HEK293T (cell line): Measurements from ENCODE around the gene ARHGEF26.

Source experiments
- ARNT ChIP-seq: fragments of 450-650 bp; IDR thresholded peaks from 2 replicates; pipeline ENCODE4 v1.6.1; 2017; ENCODE audit warnings: mild to moderate bottlenecking
- BHLHE40 ChIP-seq: fragments of 450-650 bp; IDR thresholded peaks from 2 replicates; pipeline ENCODE4 v1.6.1; 2016; ENCODE audit warnings: mild to moderate bottlenecking, moderate library complexity, borderline replicate concordance
- ELF4 ChIP-seq: fragments of 450-650 bp; IDR thresholded peaks from 2 replicates; pipeline ENCODE4 v1.6.1; 2017; ENCODE audit warnings: antibody characterized with exemption
- FOXA1 ChIP-seq: fragments of 450-650 bp; IDR thresholded peaks from 2 replicates; pipeline ENCODE4 v1.6.1; 2016; ENCODE audit warnings: mild to moderate bottlenecking
- HDGF ChIP-seq: fragments of 450-650 bp; IDR thresholded peaks from 2 replicates; pipeline ENCODE4 v1.6.1; 2017; ENCODE audit warnings: antibody characterized with exemption, borderline replicate concordance
- SP1 ChIP-seq: fragments of 450-650 bp; IDR thresholded peaks from 2 replicates; pipeline ENCODE4 v1.6.1; 2017
- SUZ12 ChIP-seq: fragments of 450-650 bp; IDR thresholded peaks from 2 replicates; pipeline ENCODE4 v1.6.1; 2016; ENCODE audit warnings: mild to moderate bottlenecking

DNA sequence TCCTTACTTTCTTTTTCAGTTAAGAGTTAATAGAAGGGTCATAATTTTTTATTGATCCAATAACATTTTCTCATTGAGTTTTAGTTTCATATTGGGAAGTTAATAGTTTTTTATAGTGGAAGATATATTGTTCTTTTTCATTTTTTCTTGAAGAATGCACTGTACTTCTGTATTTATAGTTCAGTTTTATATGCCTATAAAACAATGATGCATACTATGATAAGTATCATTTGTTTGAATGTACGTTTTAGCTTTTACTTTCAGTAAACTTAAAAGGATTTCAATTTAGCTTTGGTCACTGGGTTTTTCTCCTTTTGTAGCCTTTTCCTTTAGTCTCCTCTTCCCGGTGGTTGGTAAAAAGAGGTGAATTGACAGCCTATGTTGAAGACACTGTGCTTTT, 104.3 kb downstream of the ARHGEF26 start:
- no peak for TF ChIP-seq ELF4
- no peak for TF ChIP-seq SUZ12
- TF ChIP-seq HDGF = no peak
- no peak for TF ChIP-seq FOXA1
- no peak for TF ChIP-seq BHLHE40
- TF ChIP-seq SP1 = no peak
- TF ChIP-seq ARNT = no peak
